Stimulated activated naive CD8-positive, alpha-beta T cell treated with anti-CD3 and anti-CD28 coated beads, Interleukin-15, amount 100 ng/mL, for 72 hours (primary cell): ENCODE results near the gene KLK15.

ENCODE experiments used
- ATAC-seq: fragments of 150-1000 bp; cut with Tn5 transposase; 2 replicates; pipeline ENCODE4 v1.10.0; 2021; ENCODE audit warnings: mild to moderate bottlenecking, moderate library complexity
- DNase-seq, 2 donors: peaks; one replicate each; pipeline ENCODE4 v3.0.0; 2021 to 2022
- H3K27ac Mint-ChIP-seq, 2 donors: one replicate each; pipeline ENCODE4 v1.8.0; 2022; ENCODE audit warnings: mild to moderate bottlenecking in 2 of 2, mixed read lengths in 2 of 2, moderate library complexity in 2 of 2
- H3K27me3 Mint-ChIP-seq: one replicate; pipeline ENCODE4 v1.8.0; 2022; ENCODE audit warnings: mixed read lengths
- H3K4me1 Mint-ChIP-seq: one replicate; pipeline ENCODE4 v1.8.0; 2022; ENCODE audit warnings: mild to moderate bottlenecking, mixed read lengths
- H3K4me3 Mint-ChIP-seq, 2 donors: one replicate each; pipeline ENCODE4 v1.8.0; 2022; ENCODE audit warnings: mild to moderate bottlenecking in 2 of 2, mixed read lengths in 2 of 2, moderate library complexity in 1 of 2
- H3K9me3 Mint-ChIP-seq, 2 donors: one replicate each; pipeline ENCODE4 v1.8.0; 2022; ENCODE audit warnings: mixed read lengths in 2 of 2

The KLK15 gene

DNA sequence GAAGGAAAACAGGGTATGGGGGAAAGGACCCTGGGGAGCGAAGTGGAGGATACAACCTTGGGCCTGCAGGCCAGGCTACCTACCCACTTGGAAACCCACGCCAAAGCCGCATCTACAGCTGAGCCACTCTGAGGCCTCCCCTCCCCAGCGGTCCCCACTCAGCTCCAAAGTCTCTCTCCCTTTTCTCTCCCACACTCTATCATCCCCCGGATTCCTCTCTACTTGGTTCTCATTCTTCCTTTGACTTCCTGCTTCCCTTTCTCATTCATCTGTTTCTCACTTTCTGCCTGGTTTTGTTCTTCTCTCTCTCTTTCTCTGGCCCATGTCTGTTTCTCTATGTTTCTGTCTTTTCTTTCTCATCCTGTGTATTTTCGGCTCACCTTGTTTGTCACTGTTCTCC lies 24.0 kb upstream of the KLK15 start:
- H3K27ac Mint-ChIP-seq, result peak overlapping the region in 1 of 2 donors; percentile 49
- peaks cover 83% of the 10 kb centered on the region for H3K27me3 Mint-ChIP-seq
- ATAC-seq (no peak), DNase-seq (no peak)
- H3K9me3 Mint-ChIP-seq, result peaks cover 0 to 10% of the 10 kb centered on the region in 2 donors
- no peak overlapping the region for H3K4me3 Mint-ChIP-seq
- H3K4me1 Mint-ChIP-seq, result no peaks in the 10 kb centered on the region

GRCh38 chr19:50854636-50855410 lies 21.4 kb upstream of the KLK15 start, which contains the start of gene KLK3:
TSS of gene KLK3 (plus strand) at chr19:50854915. CDS start at chr19:50854956, 41 bp downstream.
- Mint-ChIP-seq H3K9me3 (peaks cover 0 to under 1% of the 10 kb centered on the region in 2 donors), H3K4me3 (no peak within 1 kb of the TSS), H3K27me3 (peaks cover 86% of the 10 kb centered on the region), H3K27ac (peak within 1 kb of the TSS in 1 of 2 donors; percentile 60), H3K4me1 (no peaks in the 10 kb centered on the region)
- ATAC-seq (no peak), DNase-seq (no peak)

DNA sequence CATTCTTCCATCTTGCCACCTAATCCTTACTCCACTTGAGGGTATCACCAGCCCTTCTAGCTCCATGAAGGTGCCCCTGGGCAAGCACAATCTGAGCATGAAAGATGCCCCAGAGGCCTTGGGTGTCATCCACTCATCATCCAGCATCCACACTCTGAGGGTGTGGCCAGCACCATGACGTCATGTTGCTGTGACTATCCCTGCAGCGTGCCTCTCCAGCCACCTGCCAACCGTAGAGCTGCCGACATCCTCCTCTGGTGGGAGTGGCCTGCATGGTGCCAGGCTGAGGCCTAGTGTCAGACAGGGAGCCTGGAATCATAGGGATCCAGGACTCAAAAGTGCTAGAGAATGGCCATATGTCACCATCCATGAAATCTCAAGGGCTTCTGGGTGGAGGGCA lies 18.2 kb upstream of the KLK15 start:
- Mint-ChIP-seq H3K4me3 (no peak overlapping the region), H3K27ac (no peak overlapping the region), H3K4me1 (no peaks in the 10 kb centered on the region), H3K27me3 (peaks cover 72% of the 10 kb centered on the region), H3K9me3 (no peaks in the 10 kb centered on the region)
- no peak for ATAC-seq
- no peak for DNase-seq

- peaks cover 63% of the 10 kb centered on the region for H3K27me3 Mint-ChIP-seq
- no peak for DNase-seq
- no peaks in the 10 kb centered on the region for H3K9me3 Mint-ChIP-seq
- ATAC-seq, result no peak
- no peak overlapping the region for H3K27ac Mint-ChIP-seq
- no peak overlapping the region for H3K4me3 Mint-ChIP-seq
- H3K4me1 Mint-ChIP-seq, result no peaks in the 10 kb centered on the region
These were observed 17.4 kb upstream of the KLK15 start for GRCh38 chr19:50850738-50851137.

DNA sequence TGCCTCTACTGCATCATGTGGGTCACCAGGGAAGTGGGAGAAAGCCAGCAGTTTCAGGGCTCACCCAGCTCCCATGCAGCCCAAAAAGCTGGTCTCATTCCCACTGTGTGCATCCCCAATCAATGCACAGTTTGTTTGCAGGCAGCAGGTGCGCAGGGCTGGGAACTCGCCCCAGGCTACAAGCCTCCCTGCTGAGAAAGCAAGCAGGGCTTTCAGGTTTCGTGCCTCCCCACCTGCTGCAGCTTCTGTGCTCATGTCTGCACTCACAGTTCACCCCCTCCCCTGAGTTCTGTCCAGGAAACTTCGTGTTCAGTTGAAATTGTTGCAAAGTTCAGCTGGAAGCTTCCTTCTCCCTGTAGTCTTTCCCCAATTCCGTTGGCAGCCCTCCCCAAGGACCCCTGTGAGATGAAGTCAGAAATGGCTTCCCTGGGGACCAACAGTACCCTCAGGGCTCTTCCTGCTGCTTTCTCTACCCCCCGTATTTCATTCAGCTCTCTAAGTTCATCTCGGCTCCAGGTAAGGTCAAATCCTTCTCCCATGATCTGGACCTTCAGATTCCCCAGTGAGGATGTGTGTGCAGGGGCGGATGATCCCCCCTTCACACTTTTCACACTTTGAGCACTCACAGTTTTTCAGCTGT lies 11.0 kb upstream of the KLK15 start:
- Mint-ChIP-seq H3K27me3 (peaks cover 47% of the 10 kb centered on the region), H3K27ac (no peak overlapping the region), H3K4me3 (no peak overlapping the region), H3K4me1 (no peaks in the 10 kb centered on the region), H3K9me3 (peaks cover 18 to 20% of the 10 kb centered on the region in 2 donors)
- no peak for ATAC-seq
- DNase-seq, result no peak

GRCh38 chr19:50843701-50844221 lies 10.4 kb upstream of the KLK15 start:
- Mint-ChIP-seq H3K27ac (peak overlapping the region in 1 of 2 donors; percentile 59), H3K4me1 (no peaks in the 10 kb centered on the region), H3K4me3 (no peak overlapping the region), H3K27me3 (peaks cover 49% of the 10 kb centered on the region), H3K9me3 (peaks cover 18 to 20% of the 10 kb centered on the region in 2 donors)
- no peak for ATAC-seq
- no peak for DNase-seq

DNA sequence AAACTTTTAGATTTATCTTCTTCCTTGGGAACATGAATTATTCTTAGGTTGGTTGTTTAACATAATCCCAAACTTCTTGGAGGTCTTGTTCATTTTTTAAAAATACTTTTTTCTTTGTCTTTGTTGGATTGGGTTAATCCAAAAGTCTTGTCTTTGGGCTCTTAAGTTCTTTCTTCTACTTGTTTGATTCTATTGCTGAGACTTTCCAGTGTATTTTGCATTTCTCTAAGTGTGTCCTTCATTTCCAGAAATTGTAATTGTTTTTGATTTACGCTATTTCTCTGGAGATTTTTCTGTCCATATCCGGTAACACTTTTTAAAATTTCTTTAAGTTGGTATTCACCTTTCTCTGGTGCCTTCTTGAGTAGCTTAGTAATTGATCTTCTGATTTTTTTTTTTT lies 9.8 kb upstream of the KLK15 start:
- Mint-ChIP-seq H3K9me3 (peaks cover 18 to 20% of the 10 kb centered on the region in 2 donors), H3K4me1 (peaks cover 2% of the 10 kb centered on the region)

GRCh38 chr19:50842130-50842529 lies 8.8 kb upstream of the KLK15 start:
- ATAC-seq, result no peak
- Mint-ChIP-seq H3K27me3 (peaks cover 58% of the 10 kb centered on the region), H3K4me3 (no peak overlapping the region), H3K4me1 (peaks cover 5% of the 10 kb centered on the region), H3K27ac (no peak overlapping the region), H3K9me3 (peaks cover 18 to 20% of the 10 kb centered on the region in 2 donors)
- no peak for DNase-seq

More for the DNA sequence above, 9.8 kb upstream of the KLK15 start:
- Mint-ChIP-seq H3K27ac (peak overlapping the region in 1 of 2 donors; percentile 59), H3K4me3 (no peak overlapping the region), H3K27me3 (peaks cover 49% of the 10 kb centered on the region)
- ATAC-seq (no peak), DNase-seq (no peak)

GRCh38 chr19:50839712-50840655 lies 6.6 kb upstream of the KLK15 start:
- peaks cover 79% of the 10 kb centered on the region for H3K27me3 Mint-ChIP-seq
- H3K4me3 Mint-ChIP-seq, result no peak overlapping the region
- DNase-seq, result no peak
- H3K9me3 Mint-ChIP-seq, result peaks cover 18 to 20% of the 10 kb centered on the region in 2 donors
- H3K27ac Mint-ChIP-seq, result no peak overlapping the region
- ATAC-seq, result no peak
- peaks cover 25% of the 10 kb centered on the region for H3K4me1 Mint-ChIP-seq

GRCh38 chr19:50838239-50838638 lies 4.9 kb upstream of the KLK15 start:
- Mint-ChIP-seq H3K27ac (peak overlapping the region in 1 of 2 donors; percentile 36), H3K4me1 (peaks cover 26% of the 10 kb centered on the region), H3K27me3 (peaks cover 79% of the 10 kb centered on the region), H3K9me3 (peaks cover 4 to 7% of the 10 kb centered on the region in 2 donors), H3K4me3 (no peak overlapping the region)
- DNase-seq, result no peak
- no peak for ATAC-seq

- Mint-ChIP-seq H3K4me3 (no peak overlapping the region), H3K9me3 (peaks cover 0 to 5% of the 10 kb centered on the region in 2 donors), H3K27ac (no peak overlapping the region), H3K4me1 (peaks cover 26% of the 10 kb centered on the region), H3K27me3 (peaks cover 86% of the 10 kb centered on the region)
- DNase-seq (no peak), ATAC-seq (no peak)
These were observed 3.9 kb upstream of the KLK15 start for GRCh38 chr19:50837300-50837699.

DNA sequence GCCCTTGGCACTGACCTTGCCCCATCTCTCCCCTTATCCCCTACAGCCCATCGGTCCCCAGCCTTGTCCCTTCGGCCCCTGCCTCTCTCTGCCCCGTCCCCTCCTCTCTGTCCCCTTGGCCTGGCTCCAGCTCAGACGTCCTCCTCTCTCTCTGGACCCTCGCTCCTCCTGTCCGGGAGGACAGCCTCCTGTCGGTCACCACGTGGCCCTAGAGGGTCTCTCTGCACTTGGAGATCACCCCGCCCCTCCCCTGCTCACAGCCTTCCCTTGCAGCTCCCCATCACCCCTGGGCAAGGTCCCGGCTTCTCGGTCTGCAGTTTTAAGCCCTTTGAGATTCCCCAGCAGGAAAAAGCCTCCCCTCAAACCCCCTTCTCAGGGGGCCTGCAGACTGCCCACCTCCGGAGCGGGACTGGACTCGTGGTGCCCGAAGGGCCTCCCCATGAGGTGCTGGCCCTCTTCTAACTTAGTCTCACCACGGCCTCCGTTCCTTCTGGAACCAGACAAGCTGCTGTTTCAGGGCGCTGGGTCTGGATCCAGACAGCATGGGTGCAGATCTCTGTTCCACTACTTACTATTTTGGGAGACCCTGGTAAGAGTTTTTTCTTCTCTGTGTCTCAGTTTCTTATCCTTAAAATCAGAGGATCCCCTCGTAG lies 3.3 kb upstream of the KLK15 start:
- Mint-ChIP-seq H3K27me3 (peaks cover 92% of the 10 kb centered on the region), H3K27ac (no peak overlapping the region), H3K4me3 (peak overlapping the region; percentile 78 to 85)

DNA sequence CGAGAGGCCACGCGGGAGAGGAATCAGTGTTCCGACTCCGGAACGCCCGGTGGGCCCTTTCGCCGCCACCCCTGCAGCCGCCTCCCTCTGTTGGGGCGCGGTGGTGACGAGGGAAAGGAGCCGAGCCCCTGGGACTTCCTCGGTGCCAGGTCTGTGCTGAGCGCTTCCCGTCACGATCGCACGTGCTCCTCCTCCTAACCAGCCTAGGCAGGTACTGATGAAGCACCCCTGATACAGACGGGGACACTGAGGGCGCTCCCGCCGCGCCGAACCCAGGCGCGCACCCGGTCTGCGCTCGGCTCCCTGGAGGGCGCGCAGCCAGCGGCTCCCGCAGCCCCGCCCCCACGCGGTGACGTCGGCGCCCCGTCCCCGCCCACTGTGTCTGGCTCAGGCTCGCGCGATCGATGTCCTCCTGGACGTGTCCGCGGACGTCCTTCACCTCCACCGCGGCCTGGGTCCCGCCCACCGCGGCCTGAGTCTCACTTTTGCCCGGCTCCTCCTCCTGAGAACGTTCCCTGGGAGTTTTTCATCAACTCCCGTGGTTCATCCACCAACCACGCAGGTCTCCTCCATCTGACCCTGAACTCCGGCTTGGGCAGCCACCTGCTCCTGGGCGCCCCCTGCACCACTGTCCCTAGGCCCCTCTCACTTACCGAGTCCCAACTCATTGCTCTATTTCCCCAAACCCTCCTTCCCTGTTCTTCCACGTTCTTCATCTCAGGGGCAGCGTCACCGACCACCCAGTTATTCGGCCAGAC lies 2.6 kb upstream of the KLK15 start:
- peak overlapping the region; percentile 78 to 85 for H3K4me3 Mint-ChIP-seq
- ATAC-seq (peak; percentile 94), DNase-seq (peak; percentile 68 to 73)
- H3K27ac Mint-ChIP-seq, result peak overlapping the region in 1 of 2 donors; percentile 83
- peaks cover 26% of the 10 kb centered on the region for H3K4me1 Mint-ChIP-seq
- no peaks in the 10 kb centered on the region for H3K9me3 Mint-ChIP-seq
- peaks cover 92% of the 10 kb centered on the region for H3K27me3 Mint-ChIP-seq

More for the DNA sequence above, 3.3 kb upstream of the KLK15 start:
- peaks cover 26% of the 10 kb centered on the region for H3K4me1 Mint-ChIP-seq
- DNase-seq, result no peak
- H3K9me3 Mint-ChIP-seq, result peaks cover 0 to 5% of the 10 kb centered on the region in 2 donors
- no peak for ATAC-seq
